SK-N-SH (cell line): Measurements from ENCODE around the gene TSHZ2.

Experiments
- CTCF ChIP-seq: fragments of 200-600 bp; sonication (generic); IDR thresholded peaks from 2 replicates; pipeline ENCODE4 v1.6.1; 2017; ENCODE audit warnings: antibody characterized with exemption, mild to moderate bottlenecking, moderate library complexity
- GABPA ChIP-seq: IDR thresholded peaks from 2 replicates; pipeline ENCODE4 v1.4.0; 2012; ENCODE audit warnings: low read depth, mild to moderate bottlenecking
- NFIC ChIP-seq: IDR thresholded peaks from 2 replicates; pipeline ENCODE4 v1.4.0; 2012; ENCODE audit warnings: borderline replicate concordance
- NRF1 ChIP-seq: IDR thresholded peaks from 2 replicates; pipeline ENCODE4 v1.6.1; 2012; ENCODE audit warnings: low read depth, mild to moderate bottlenecking, low read length
- PBX3 ChIP-seq: IDR thresholded peaks from 2 replicates; pipeline ENCODE4; 2012
- POLR2AphosphoS5 ChIP-seq: IDR thresholded peaks from 2 replicates; pipeline ENCODE4 v1.6.1; 2012; ENCODE audit warnings: low read depth, low read length
- RAD21 ChIP-seq: IDR thresholded peaks from 2 replicates; pipeline ENCODE4 v1.6.1; 2012; ENCODE audit warnings: mild to moderate bottlenecking, low read length
- REST ChIP-seq: IDR thresholded peaks from 2 replicates; pipeline ENCODE4 v1.6.1; 2012; ENCODE audit warnings: mild to moderate bottlenecking, low read depth, low read length, moderate library complexity
- RFX5 ChIP-seq: IDR thresholded peaks from 2 replicates; pipeline ENCODE4 v1.6.1; 2012; ENCODE audit warnings: mild to moderate bottlenecking, improper control_type of control experiment, low read length
- RXRA ChIP-seq: IDR thresholded peaks from 2 replicates; pipeline ENCODE4 v1.4.0; 2012; ENCODE audit warnings: low read depth, mild to moderate bottlenecking, borderline replicate concordance
- USF1 ChIP-seq: IDR thresholded peaks from 2 replicates; pipeline ENCODE4 v1.4.0; 2012; ENCODE audit warnings: low read depth, borderline replicate concordance
- USF2 ChIP-seq: fragments of 150-350 bp; IDR thresholded peaks from 2 replicates; pipeline ENCODE4 v1.6.1; 2017; ENCODE audit warnings: antibody characterized with exemption, low read length, low read depth, borderline replicate concordance
- YY1 ChIP-seq: IDR thresholded peaks from 2 replicates; pipeline ENCODE4 v1.4.0; 2012; ENCODE audit warnings: low read depth, mild to moderate bottlenecking

- TF ChIP-seq RFX5 (no peak), CTCF (no peak), YY1 (no peak), USF2 (no peak), NRF1 (no peak), PBX3 (no peak), NFIC (no peak), RXRA (no peak), REST (no peak), GABPA (no peak), USF1 (no peak), RAD21 (no peak), POLR2AphosphoS5 (no peak)
These were observed 41.7 kb downstream of the TSHZ2 start for GRCh38 chr20:53013847-53014246.
